ENCODE measurements around the gene PGAP2.
"Not testable (repeated sequence)": the region's sequence is repeated elsewhere in the genome, so short reads cannot be mapped to it uniquely, and the experiment has no call there.

The PGAP2 gene

GRCh38 chr11:3807909-3808860 lies at the start of gene PGAP2:
Gene PGAP2 (plus strand): TSS chr11:3808560. CDS start chr11:3811260, 2,700 bp downstream.
- DNase-seq, result peak; percentile 68

GRCh38 chr11:3764266-3764665 lies 44.1 kb upstream of the PGAP2 start:
- DNase-seq, result no peak

- not testable (repeated sequence) for DNase-seq
Measured at GRCh38 chr11:3766836-3767235, 41.5 kb upstream of the PGAP2 start.

- DNase-seq, result no peak
Measured at GRCh38 chr11:3767536-3767935, 40.8 kb upstream of the PGAP2 start.

- DNase-seq, result no peak
Measured at GRCh38 chr11:3773180-3773579, 35.2 kb upstream of the PGAP2 start.

- no peak for DNase-seq
Measured at GRCh38 chr11:3775736-3776406, 32.5 kb upstream of the PGAP2 start.

GRCh38 chr11:3781423-3781822 lies 26.9 kb upstream of the PGAP2 start:
- no peak for DNase-seq

- no peak for DNase-seq
Measured at GRCh38 chr11:3782963-3783362, 25.4 kb upstream of the PGAP2 start.

- no peak for DNase-seq
Measured at GRCh38 chr11:3783611-3784010, 24.7 kb upstream of the PGAP2 start.

- no peak for DNase-seq
Measured at GRCh38 chr11:3786781-3787428, 21.5 kb upstream of the PGAP2 start.

- not testable (repeated sequence) for DNase-seq
Measured at GRCh38 chr11:3794387-3794786, 14.0 kb upstream of the PGAP2 start.

GRCh38 chr11:3795131-3796001 lies 13.0 kb upstream of the PGAP2 start:
- DNase-seq, result no peak

GRCh38 chr11:3796002-3796311 lies 12.4 kb upstream of the PGAP2 start:
- DNase-seq, result no peak

- DNase-seq, result no peak
Measured at GRCh38 chr11:3796346-3796745, 12.0 kb upstream of the PGAP2 start.

- no peak for DNase-seq
Measured at GRCh38 chr11:3796801-3797328, 11.5 kb upstream of the PGAP2 start.

GRCh38 chr11:3797329-3798090 lies 10.8 kb upstream of the PGAP2 start, which contains the start of gene NUP98:
Gene NUP98 (minus strand): TSS chr11:3797554. CDS start chr11:3782117, 15,437 bp downstream.
- DNase-seq, result peak; percentile 100

GRCh38 chr11:3799143-3799542 lies 9.2 kb upstream of the PGAP2 start:
- no peak for DNase-seq

- no peak for DNase-seq
Measured at GRCh38 chr11:3799873-3800272, 8.5 kb upstream of the PGAP2 start.

- no peak for DNase-seq
Measured at GRCh38 chr11:3802011-3802790, 6.2 kb upstream of the PGAP2 start.

GRCh38 chr11:3803726-3804495 lies 4.4 kb upstream of the PGAP2 start:
- no peak for DNase-seq

Measured in activated CD4-positive, alpha-beta T cell treated with anti-CD3 and anti-CD28 coated beads, Interleukin-10, Interleukin-2, amounts not matched to agents 100 ng/mL and 50 ng/mL, durations not matched to agents 16 hours and 8 hours (primary cell).